ENCODE data around the gene CSTPP1.

CSTPP1 gene

DNA sequence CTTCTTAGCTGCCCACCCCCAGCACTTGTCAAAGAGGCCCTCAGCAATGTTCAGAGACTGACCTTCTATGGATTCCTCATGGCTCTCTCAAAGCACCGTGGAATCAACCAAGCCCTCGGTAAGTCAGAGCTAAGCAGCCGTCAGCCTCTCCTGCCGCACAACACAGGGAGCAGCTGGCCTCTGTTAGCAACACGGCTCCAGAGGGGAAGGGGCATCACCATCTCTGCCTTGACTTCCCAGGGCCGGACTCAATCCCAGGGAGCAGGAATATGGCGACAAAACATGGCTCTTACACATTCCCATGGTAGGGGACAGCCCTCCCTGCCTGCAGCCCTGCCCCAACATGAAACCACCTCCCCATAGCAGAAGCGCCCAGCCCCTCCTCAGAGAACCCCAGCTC, 221.2 kb downstream of the CSTPP1 start:
- TF ChIP-seq, protein P1, sequence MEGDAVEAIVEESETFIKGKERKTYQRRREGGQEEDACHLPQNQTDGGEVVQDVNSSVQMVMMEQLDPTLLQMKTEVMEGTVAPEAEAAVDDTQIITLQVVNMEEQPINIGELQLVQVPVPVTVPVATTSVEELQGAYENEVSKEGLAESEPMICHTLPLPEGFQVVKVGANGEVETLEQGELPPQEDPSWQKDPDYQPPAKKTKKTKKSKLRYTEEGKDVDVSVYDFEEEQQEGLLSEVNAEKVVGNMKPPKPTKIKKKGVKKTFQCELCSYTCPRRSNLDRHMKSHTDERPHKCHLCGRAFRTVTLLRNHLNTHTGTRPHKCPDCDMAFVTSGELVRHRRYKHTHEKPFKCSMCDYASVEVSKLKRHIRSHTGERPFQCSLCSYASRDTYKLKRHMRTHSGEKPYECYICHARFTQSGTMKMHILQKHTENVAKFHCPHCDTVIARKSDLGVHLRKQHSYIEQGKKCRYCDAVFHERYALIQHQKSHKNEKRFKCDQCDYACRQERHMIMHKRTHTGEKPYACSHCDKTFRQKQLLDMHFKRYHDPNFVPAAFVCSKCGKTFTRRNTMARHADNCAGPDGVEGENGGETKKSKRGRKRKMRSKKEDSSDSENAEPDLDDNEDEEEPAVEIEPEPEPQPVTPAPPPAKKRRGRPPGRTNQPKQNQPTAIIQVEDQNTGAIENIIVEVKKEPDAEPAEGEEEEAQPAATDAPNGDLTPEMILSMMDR (IDR thresholded peaks at IDR 0.05; ENCODE audit: insufficient read depth, low read depth, low read length, missing control alignments), result no peak
- H3K4me3 ChIP-seq (ENCODE audit: low read length), result no peak overlapping the region
- DNase-seq (ENCODE audit: low read depth), result no peak

DNA sequence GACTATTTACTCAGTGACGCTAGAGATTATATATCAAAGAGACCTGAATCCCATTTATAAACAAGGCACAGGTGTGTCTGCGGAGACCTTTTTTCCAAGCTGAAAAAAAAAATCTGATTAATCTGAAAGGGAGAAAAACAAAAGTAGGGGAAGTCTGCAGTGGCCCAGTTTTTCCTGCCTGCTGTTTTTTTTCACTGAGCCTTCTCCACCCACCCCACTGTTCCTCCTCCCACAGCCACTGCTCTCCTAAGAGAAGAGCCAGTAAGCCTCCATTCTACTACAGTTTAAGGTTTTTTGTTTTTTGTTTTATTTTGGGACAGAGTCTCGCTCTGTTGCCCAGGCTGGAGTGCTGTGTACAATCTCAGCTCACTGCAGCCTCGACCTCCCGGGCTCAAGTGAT, 221.7 kb downstream of the CSTPP1 start:
- no peak for DNase-seq (ENCODE audit: low read depth)
- TF ChIP-seq, protein P1 (IDR thresholded peaks at IDR 0.05; ENCODE audit: insufficient read depth, low read depth, low read length, missing control alignments), result no peak
- H3K4me3 ChIP-seq (ENCODE audit: low read length), result no peak overlapping the region

DNA sequence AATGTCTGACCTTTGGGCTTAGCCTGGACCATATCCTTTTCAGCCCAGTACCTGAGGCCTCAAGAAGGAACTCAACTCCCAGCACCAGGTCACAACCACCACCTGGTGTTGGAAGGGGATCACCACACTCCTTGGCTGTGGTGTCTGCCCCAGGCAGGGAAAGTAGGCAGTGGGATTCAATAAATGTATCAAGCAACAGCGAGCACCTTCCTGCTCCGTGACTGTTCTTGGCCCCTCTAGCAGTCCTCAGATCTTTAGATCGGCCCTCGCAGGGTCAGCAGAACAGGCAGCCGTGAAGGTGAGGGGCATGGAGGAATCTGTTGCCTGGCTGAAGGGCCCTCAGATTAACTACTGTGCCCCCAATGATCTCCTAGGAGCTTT, 224.2 kb downstream of the CSTPP1 start:
- no peak overlapping the region for H3K4me3 ChIP-seq (ENCODE audit: low read length)
- no peak for DNase-seq (ENCODE audit: low read depth)
- TF ChIP-seq, protein P1 (IDR thresholded peaks at IDR 0.05; ENCODE audit: insufficient read depth, low read depth, low read length, missing control alignments), result no peak

DNA sequence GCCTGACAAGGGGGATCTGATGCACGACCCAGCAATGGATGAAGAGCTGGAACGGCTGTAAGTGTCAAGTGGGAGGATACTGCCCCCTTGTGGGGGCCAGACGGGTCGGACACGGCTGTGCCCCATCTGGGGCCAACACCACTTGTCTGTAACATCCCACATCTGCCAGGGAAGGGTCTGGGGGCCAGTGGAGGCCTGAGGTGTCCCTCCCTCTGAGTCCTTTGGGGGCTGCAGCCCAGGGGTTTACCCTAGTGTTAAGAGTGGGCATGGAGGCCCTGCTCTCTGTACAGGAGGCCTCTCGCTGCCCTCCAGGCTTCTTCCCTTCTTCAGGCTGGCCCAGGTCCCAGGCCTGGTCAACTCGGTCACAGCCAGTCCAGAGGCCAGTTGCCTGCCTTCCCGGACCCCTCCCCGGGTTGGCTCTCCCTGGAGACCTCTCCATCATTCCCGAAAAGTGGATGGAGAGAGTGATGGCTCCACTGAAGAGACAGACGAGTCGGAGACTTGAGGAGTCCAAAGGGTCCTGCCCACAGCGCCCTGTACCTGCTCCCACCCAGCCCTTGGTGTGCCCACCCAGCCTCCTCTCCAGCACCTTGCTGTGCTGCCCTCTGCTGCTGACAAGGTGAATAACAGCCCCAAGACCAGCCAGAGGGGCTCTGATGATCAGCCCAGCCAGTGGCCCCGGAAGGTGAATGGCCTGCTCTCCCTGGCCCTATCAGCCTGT, 224.7 kb downstream of the CSTPP1 start:
- TF ChIP-seq, protein P1 (IDR thresholded peaks at IDR 0.05; ENCODE audit: insufficient read depth, low read depth, low read length, missing control alignments), result peak; percentile 84
- peak; percentile 65 for DNase-seq (ENCODE audit: low read depth)
- no peak overlapping the region for H3K4me3 ChIP-seq (ENCODE audit: low read length)

DNA sequence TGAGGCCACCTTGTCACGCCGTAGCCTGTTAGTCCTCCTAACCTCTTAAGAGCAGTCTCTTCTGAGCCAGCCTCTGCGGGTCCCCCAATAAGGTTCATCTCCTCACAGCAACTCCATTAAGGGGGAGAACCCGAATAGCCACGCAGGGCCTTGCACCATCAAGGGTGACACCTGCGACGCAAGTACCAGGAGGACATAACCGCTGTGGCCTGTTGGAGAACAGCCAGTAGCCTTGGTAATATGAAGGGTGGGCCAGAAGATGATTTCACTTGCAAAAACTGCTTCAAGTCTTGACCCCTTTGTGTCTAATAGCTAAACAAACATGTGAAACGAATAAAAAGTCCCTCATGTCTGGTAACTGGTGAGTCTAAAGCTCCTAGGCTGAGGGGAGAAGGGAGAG, 225.3 kb downstream of the CSTPP1 start:
- no peak for DNase-seq (ENCODE audit: low read depth)

DNA sequence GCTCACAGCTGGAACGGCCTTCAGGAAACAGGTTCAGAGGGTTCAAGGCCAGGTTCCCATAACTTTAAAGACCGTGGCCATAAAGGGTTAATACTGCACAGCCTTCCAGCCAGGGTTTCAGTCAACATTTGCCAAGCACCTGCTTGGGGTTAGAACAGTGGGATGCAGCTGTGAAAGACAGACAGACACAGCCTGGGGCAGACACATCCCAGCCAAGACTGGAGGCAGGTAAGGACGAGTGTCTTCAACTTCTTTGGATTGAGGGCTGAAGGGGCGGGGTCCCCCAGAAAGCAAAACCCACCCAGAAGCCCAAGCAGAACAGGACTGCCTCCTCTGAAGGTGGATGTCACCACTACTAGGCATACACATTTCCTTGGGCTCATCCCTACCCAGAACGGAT, 225.9 kb downstream of the CSTPP1 start:
- TF ChIP-seq, protein P1 (IDR thresholded peaks at IDR 0.05; ENCODE audit: insufficient read depth, low read depth, low read length, missing control alignments), result no peak
- H3K4me3 ChIP-seq (ENCODE audit: low read length), result no peak overlapping the region
- no peak for DNase-seq (ENCODE audit: low read depth)

More for the DNA sequence above, 225.3 kb downstream of the CSTPP1 start:
- H3K4me3 ChIP-seq (ENCODE audit: low read length), result no peak overlapping the region
- TF ChIP-seq, protein P1 (IDR thresholded peaks at IDR 0.05; ENCODE audit: insufficient read depth, low read depth, low read length, missing control alignments), result no peak

DNA sequence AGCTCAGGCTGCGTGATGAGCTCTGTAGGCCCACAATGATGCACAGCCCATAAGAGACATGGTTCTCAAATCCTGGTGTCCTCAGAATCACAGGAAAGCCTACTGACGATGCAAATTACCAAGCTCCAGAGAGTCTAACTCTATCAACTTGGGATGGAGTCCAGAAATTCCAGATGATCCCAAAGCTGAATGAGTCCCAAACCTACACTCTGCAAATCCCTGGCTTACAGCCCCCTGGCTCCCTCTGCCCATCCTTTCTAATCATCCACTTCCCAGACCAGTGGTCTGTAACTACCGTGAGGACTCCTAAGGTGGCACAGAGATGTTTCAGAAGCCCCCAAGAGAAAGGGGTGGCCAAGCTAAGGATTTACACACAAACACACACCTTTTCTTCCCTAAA, 226.6 kb downstream of the CSTPP1 start:
- TF ChIP-seq, protein P1 (IDR thresholded peaks at IDR 0.05; ENCODE audit: insufficient read depth, low read depth, low read length, missing control alignments), result no peak

More for the DNA sequence above, 226.6 kb downstream of the CSTPP1 start:
- H3K4me3 ChIP-seq (ENCODE audit: low read length), result no peak overlapping the region
- no peak for DNase-seq (ENCODE audit: low read depth)

Data from epithelial cell of esophagus (primary cell).